Gastrocnemius medialis (tissue), 4 donors: ENCODE data around the gene POFUT1. TPM values are rescaled to one million over a fixed set of nuclear protein-coding genes. Genes with fewer than 3 reads are reported as not detected.
"Not testable (repeated sequence)": the region's sequence is repeated elsewhere in the genome, so short reads cannot be mapped to it uniquely, and the experiment has no call there.

ENCODE experiments used
- ATAC-seq, 2 donors: fragments of 150-250 bp; one replicate each; pipeline ENCODE4 v1.9.1; 2016
- DNase-seq, 2 donors: peaks; one replicate each; pipeline ENCODE4 v3.0.0-alpha.2; 2019
- H3K27ac ChIP-seq, 4 donors: fragments of 200-600 bp; sonication (generic); 1 replicate in 1 of 4; 2 replicates in 3 of 4; pipeline ENCODE4 v1.5.1; 2016 to 2018; ENCODE audit warnings: mild to moderate bottlenecking in 2 of 4, moderate library complexity in 1 of 4
- H3K27me3 ChIP-seq, 3 donors: fragments of 200-600 bp; sonication (generic) in 2 of 3; 1 replicate in 1 of 3; 2 replicates in 2 of 3; pipeline versions ENCODE4 v1.5.1 to v1.6.0; 2016 to 2019; ENCODE audit warnings: mild to moderate bottlenecking in 1 of 3, moderate library complexity in 1 of 3
- H3K36me3 ChIP-seq, 2 donors: fragments of 200-600 bp; sonication (generic) in 1 of 2; one replicate each; pipeline ENCODE4 v1.5.1; 2017 to 2018
- H3K4me1 ChIP-seq, 2 donors: fragments of 200-600 bp; sonication (generic) in 1 of 2; one replicate each; pipeline ENCODE4 v1.5.1; 2016 to 2017; ENCODE audit warnings: mild to moderate bottlenecking in 2 of 2
- H3K4me3 ChIP-seq, 4 donors: fragments of 200-600 bp; sonication (generic) in 3 of 4; 1 replicate in 1 of 4; 2 replicates in 3 of 4; pipeline ENCODE4 v1.5.1; 2016 to 2019; ENCODE audit warnings: mild to moderate bottlenecking in 2 of 4
- H3K9me3 ChIP-seq, 3 donors: fragments of 200-600 bp; sonication (generic) in 2 of 3; 1 replicate in 1 of 3; 2 replicates in 2 of 3; pipeline ENCODE4 v1.5.1; 2016 to 2019
- POLR2A ChIP-seq, 2 donors: fragments of 450-650 bp; IDR thresholded peaks; one replicate each; pipeline ENCODE4 v1.6.1; 2017; ENCODE audit warnings: antibody characterized with exemption in 2 of 2, mild to moderate bottlenecking in 2 of 2, moderate library complexity in 2 of 2
- in situ Hi-C, 4 donors: fragments of 200-750 bp; cut with MboI; loops; one replicate each; pipeline versions ENCODE4 v1.15.0 to v1.8.0; 2017; ENCODE audit warnings: low sequenced_read_pairs in 4 of 4
- intact Hi-C: fragments of 100-400 bp; cut with DNase I; formaldehyde crosslinking; loops from one replicate; pipeline ENCODE4 v1.15.1; 2023; ENCODE audit warnings: low total_unique reads
- total RNA-seq, 4 donors: library from RNA; depleted of rRNA; stranded (reverse); fragments of >200 nt; gene quantifications; one replicate each; pipeline versions ENCODE4 v1.1.0 to v1.2.3, GENCODE V29; 2016
- TF ChIP-seq, protein P1 (sequence below), 5 experiments: fragments of 450-650 bp in 3 of 5; fragments of 200-600 bp in 2 of 5; sonication (generic) in 2 of 5; IDR thresholded peaks in 4 of 5; conservative IDR thresholded peaks in 1 of 5; 1 replicate in 4 of 5; 2 replicates in 1 of 5; pipeline ENCODE4 v1.5.1; 2016 to 2019; ENCODE audit warnings: antibody characterized with exemption in 5 of 5, mild to moderate bottlenecking in 3 of 5, moderate library complexity in 3 of 5

Gene POFUT1
- total RNA-seq, 4 donors from 2014 or later = 15.3 to 20.7 (median 18.4) TPM

DNA sequence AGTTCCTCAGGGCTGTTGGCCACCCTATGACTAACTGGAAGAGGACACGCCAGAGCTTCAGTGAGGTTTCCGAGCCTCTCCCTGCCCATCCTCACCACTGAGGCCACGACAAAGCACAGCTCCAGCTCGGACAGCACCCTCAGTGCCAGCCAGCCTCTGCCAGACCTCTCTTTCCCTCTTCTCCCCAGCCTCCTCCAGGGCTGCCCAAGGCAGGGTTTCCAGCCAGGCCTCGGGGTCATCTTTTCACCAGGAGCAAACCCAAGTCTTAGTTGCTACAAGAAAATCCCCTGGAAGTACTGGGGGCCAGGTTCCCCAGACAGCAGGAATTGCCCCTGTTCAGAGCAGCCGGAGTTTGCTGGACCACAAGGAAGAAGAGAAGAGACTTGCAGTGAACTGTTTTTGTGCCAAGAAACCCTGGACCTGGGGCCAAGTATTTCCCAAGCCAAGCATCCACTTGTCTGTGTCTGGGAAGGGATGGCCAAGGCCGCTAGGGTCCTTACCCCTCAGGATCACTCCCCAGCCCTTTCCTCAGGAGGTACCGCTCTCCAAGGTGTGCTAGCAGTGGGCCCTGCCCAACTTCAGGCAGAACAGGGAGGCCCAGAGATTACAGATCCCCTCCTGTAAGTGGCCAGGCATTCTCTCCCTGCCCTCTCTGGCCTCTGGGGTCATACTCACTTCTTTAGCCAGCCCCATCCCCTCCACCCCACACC lies 41.7 kb upstream of the POFUT1 start:
- TF ChIP-seq, protein P1, sequence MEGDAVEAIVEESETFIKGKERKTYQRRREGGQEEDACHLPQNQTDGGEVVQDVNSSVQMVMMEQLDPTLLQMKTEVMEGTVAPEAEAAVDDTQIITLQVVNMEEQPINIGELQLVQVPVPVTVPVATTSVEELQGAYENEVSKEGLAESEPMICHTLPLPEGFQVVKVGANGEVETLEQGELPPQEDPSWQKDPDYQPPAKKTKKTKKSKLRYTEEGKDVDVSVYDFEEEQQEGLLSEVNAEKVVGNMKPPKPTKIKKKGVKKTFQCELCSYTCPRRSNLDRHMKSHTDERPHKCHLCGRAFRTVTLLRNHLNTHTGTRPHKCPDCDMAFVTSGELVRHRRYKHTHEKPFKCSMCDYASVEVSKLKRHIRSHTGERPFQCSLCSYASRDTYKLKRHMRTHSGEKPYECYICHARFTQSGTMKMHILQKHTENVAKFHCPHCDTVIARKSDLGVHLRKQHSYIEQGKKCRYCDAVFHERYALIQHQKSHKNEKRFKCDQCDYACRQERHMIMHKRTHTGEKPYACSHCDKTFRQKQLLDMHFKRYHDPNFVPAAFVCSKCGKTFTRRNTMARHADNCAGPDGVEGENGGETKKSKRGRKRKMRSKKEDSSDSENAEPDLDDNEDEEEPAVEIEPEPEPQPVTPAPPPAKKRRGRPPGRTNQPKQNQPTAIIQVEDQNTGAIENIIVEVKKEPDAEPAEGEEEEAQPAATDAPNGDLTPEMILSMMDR (IDR thresholded peaks at IDR 0.05 in 4 of 5, conservative IDR thresholded peaks at IDR 0.05 in 1 of 5) = no peak
- TF ChIP-seq POLR2A (IDR thresholded peaks at IDR 0.05) = no peak
- Histone ChIP-seq H3K27ac (no peak overlapping the region), H3K4me1 (peaks cover 0 to 15% of the 10 kb centered on the region in 2 donors), H3K36me3 (peaks cover 4 to 51% of the 10 kb centered on the region in 2 donors), H3K4me3 (no peak overlapping the region), H3K9me3 (no peaks in the 10 kb centered on the region), H3K27me3 (no peaks in the 10 kb centered on the region)
- ATAC-seq = no peak
- intact Hi-C loops (no loop called here), in situ Hi-C loops (no loop called here)
- no peak for DNase-seq

DNA sequence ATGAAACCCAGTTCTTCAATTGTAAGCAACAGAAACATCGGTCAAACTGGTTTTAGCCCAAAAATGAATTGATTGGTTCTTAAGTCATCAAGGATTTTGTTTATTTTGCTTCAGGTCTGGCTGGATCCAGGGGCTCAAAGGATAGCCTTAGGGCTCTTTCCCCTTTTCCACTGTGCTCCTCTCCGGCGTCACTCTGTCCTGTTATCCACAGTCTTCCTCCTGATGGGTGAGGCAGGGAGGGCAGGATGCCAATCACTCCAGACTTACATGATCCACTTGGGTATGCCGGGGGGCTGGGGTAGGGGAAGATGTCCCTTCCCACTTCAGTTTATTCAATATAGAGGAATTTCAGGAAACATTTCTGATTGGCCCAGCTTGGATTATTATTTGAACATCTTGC lies 40.1 kb upstream of the POFUT1 start:
- Histone ChIP-seq H3K4me1 (peaks cover 0 to 15% of the 10 kb centered on the region in 2 donors), H3K4me3 (no peak overlapping the region), H3K36me3 (peaks cover 0 to 36% of the 10 kb centered on the region in 2 donors), H3K27ac (no peak overlapping the region), H3K9me3 (no peaks in the 10 kb centered on the region), H3K27me3 (no peaks in the 10 kb centered on the region)
- ATAC-seq = no peak
- peak in 1 of 2 donors; percentile 6 for DNase-seq
- in situ Hi-C loops (no loop called here), intact Hi-C loops (no loop called here)
- TF ChIP-seq POLR2A (IDR thresholded peaks at IDR 0.05) = no peak
- TF ChIP-seq, protein P1 (IDR thresholded peaks at IDR 0.05 in 4 of 5, conservative IDR thresholded peaks at IDR 0.05 in 1 of 5) = no peak

DNA sequence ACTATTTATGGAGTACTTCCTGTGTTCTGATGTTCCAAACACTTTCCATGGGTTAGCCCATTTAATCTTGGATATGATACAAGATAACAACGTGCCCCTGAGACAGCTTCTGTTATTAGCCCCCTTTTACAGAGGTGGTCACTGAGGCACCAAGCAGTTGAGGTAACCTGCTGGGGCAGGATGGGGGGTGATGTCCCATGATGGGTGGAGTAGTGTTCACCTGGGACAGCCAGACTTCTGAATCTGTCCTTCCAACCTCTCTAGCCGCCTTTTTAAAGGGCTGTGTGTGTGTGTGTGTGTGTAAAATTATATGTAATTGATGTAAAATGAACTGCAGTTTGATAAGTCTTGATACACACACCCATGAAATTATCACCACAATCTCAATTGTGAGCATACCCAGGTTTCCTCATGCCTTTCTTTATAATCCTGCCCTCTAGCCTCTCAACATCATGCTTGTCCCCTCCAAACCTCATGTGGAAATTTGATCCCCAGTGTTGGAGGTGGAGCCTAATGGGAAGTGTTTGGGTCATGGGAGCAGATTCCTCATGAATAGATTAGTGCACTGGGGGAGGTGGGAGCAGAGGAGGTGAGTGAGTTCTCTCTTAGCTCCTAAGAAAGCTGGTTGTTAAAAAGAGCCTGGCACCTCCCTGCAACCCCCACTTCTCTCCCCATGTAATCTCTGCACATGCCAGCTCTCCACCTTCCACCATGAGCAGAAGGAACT lies 39.3 kb upstream of the POFUT1 start:
- H3K36me3 ChIP-seq = peaks cover 0 to 28% of the 10 kb centered on the region in 2 donors
- no peaks in the 10 kb centered on the region for H3K9me3 ChIP-seq
- no peak for ATAC-seq
- H3K4me3 ChIP-seq = no peak overlapping the region
- intact Hi-C loops (no loop called here), in situ Hi-C loops (no loop called here)
- H3K27ac ChIP-seq = no peak overlapping the region
- no peak for TF ChIP-seq POLR2A (IDR thresholded peaks at IDR 0.05)
- TF ChIP-seq, protein P1 (IDR thresholded peaks at IDR 0.05 in 4 of 5, conservative IDR thresholded peaks at IDR 0.05 in 1 of 5) = no peak
- H3K27me3 ChIP-seq = no peaks in the 10 kb centered on the region
- DNase-seq = no peak
- peaks cover 0 to 15% of the 10 kb centered on the region in 2 donors for H3K4me1 ChIP-seq

DNA sequence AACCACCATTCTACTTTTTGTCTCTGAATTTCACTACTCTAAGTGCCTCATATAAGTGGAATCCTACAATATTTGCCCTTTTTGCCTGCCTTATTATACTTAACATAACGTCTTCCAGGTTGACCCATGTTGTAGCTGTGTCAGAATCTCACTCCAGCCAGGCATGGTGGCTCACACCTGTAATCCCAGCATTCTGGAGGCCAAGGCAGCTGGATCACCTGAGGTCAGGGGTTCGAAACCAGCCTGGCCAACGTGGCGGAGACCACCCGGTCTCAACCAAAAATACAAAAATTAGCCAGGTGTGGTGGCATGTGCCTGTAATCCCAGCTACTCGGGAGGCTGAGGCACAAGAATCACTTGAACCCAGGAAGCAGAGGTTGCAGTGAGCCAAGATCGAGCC lies 30.0 kb upstream of the POFUT1 start:
- H3K36me3 ChIP-seq, ATAC-seq, H3K27ac ChIP-seq, H3K27me3 ChIP-seq, in situ Hi-C loops, H3K4me1 ChIP-seq, DNase-seq, intact Hi-C loops, H3K4me3 ChIP-seq, H3K9me3 ChIP-seq: not testable (repeated sequence)

DNA sequence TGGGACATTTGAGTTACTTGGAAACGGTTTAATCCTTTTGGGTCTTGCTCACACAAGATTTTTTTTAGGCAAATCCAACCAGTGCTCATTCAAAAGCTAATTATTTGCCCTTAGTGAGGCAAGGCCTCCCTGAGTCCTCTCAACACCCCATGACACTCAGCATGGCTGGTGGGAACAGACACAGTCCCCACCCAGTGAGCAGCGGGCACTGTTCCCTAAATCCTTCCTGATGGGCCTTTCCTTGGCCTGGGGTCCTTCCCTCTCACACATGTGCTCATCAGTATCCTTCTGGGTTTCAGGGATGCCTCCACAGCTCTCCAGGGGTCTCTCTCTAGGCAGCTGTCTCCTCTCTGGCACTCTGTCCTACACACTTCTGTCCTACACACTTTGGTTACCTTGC lies 28.2 kb upstream of the POFUT1 start:
- TF ChIP-seq, protein P1 (IDR thresholded peaks at IDR 0.05 in 4 of 5, conservative IDR thresholded peaks at IDR 0.05 in 1 of 5) = no peak
- TF ChIP-seq POLR2A (IDR thresholded peaks at IDR 0.05) = no peak
- intact Hi-C loops = no loop called here
- in situ Hi-C loops = no loop called here

More for the DNA sequence above, 28.2 kb upstream of the POFUT1 start:
- Histone ChIP-seq H3K4me1 (no peaks in the 10 kb centered on the region), H3K4me3 (no peak overlapping the region), H3K27ac (no peak overlapping the region), H3K27me3 (no peaks in the 10 kb centered on the region), H3K36me3 (no peaks in the 10 kb centered on the region), H3K9me3 (no peaks in the 10 kb centered on the region)
- no peak for DNase-seq
- ATAC-seq = no peak
